SK-N-SH treated with all-trans-retinoic acid at 6 μM for 48 hours (cell line): ENCODE data around the gene DSCAM.

Source experiments
- ATAC-seq: fragments of 200-7000 bp; cut with Tn5 transposase; 3 replicates; pipeline ENCODE4 v1.9.1; 2020; ENCODE audit warnings: mild to moderate bottlenecking, moderate library complexity
- ARNTL ChIP-seq: fragments of 450-650 bp; formaldehyde crosslinking; IDR thresholded peaks from 2 replicates; pipeline ENCODE4 v1.5.0; 2020; ENCODE audit warnings: low read depth, mild to moderate bottlenecking, moderate library complexity, borderline replicate concordance
- BACH2 ChIP-seq: fragments of 250-450 bp; sonication (Bioruptor Pico); IDR thresholded peaks from 2 replicates; pipeline ENCODE4 v1.9.0; 2021; ENCODE audit warnings: mild to moderate bottlenecking, borderline replicate concordance
- CREB5 ChIP-seq: fragments of 250-450 bp; sonication (Bioruptor Pico); IDR thresholded peaks from 2 replicates; pipeline ENCODE4 v1.5.1; 2020; ENCODE audit warnings: low read depth, mild to moderate bottlenecking, moderate library complexity
- CSDC2 ChIP-seq: fragments of 250-450 bp; sonication (Bioruptor Pico); IDR thresholded peaks from 2 replicates; pipeline ENCODE4 v1.5.0; 2020; ENCODE audit warnings: mild to moderate bottlenecking, moderate library complexity
- CSRNP3 ChIP-seq: fragments of 250-450 bp; sonication (Bioruptor Pico); IDR thresholded peaks from 2 replicates; pipeline ENCODE4 v1.5.1; 2021; ENCODE audit warnings: mild to moderate bottlenecking, moderate library complexity
- ESRRG ChIP-seq: fragments of 250-450 bp; sonication (Bioruptor Pico); IDR thresholded peaks from 2 replicates; pipeline ENCODE4 v1.6.1; 2021; ENCODE audit warnings: mild to moderate bottlenecking
- GLIS3 ChIP-seq: fragments of 250-450 bp; sonication (Bioruptor Pico); IDR thresholded peaks from 2 replicates; pipeline ENCODE4 v1.5.0; 2020; ENCODE audit warnings: mild to moderate bottlenecking, moderate library complexity
- ISL1 ChIP-seq: fragments of 250-450 bp; sonication (Bioruptor Pico); IDR thresholded peaks from 2 replicates; pipeline ENCODE4 v2.1.2; 2022; ENCODE audit warnings: mild to moderate bottlenecking, moderate library complexity
- OSR1 ChIP-seq: fragments of 250-450 bp; sonication (Bioruptor Pico); IDR thresholded peaks from 2 replicates; pipeline ENCODE4 v1.8.0; 2022; ENCODE audit warnings: moderate library complexity, mild to moderate bottlenecking, inconsistent platforms
- PATZ1 ChIP-seq: fragments of 250-450 bp; sonication (Bioruptor Pico); IDR thresholded peaks from 2 replicates; pipeline ENCODE4 v1.8.0; 2020; ENCODE audit warnings: mild to moderate bottlenecking, moderate library complexity, borderline replicate concordance
- POU6F1 ChIP-seq: fragments of 250-450 bp; sonication (Bioruptor Pico); IDR thresholded peaks from 2 replicates; pipeline ENCODE4 v1.8.0; 2021; ENCODE audit warnings: low read depth, mild to moderate bottlenecking, moderate library complexity, borderline replicate concordance
- PPARA ChIP-seq: fragments of 250-450 bp; sonication (Bioruptor Pico); IDR thresholded peaks from 2 replicates; pipeline ENCODE4 v1.5.0; 2020; ENCODE audit warnings: mild to moderate bottlenecking, borderline replicate concordance
- RARB ChIP-seq: fragments of 250-450 bp; sonication (Bioruptor Pico); IDR thresholded peaks from 2 replicates; pipeline ENCODE4 v1.8.0; 2021; ENCODE audit warnings: mild to moderate bottlenecking, moderate library complexity
- SNAI2 ChIP-seq: fragments of 250-450 bp; sonication (Bioruptor Pico); IDR thresholded peaks from 2 replicates; pipeline ENCODE4 v1.5.0; 2020; ENCODE audit warnings: mild to moderate bottlenecking, moderate library complexity
- TCF4 ChIP-seq: fragments of 250-450 bp; sonication (Bioruptor Pico); IDR thresholded peaks from 2 replicates; pipeline ENCODE4 v1.8.0; 2021; ENCODE audit warnings: mild to moderate bottlenecking, moderate library complexity, borderline replicate concordance
- TOX ChIP-seq: fragments of 250-450 bp; sonication (Bioruptor Pico); IDR thresholded peaks from 2 replicates; pipeline ENCODE4 v1.8.0; 2021; ENCODE audit warnings: mild to moderate bottlenecking, moderate library complexity, borderline replicate concordance
- TSHZ2 ChIP-seq: fragments of 250-450 bp; sonication (Bioruptor Pico); IDR thresholded peaks from 2 replicates; pipeline ENCODE4 v1.5.0; 2020; ENCODE audit warnings: mild to moderate bottlenecking, moderate library complexity
- ZC3H10 ChIP-seq: fragments of 250-450 bp; sonication (Bioruptor Pico); IDR thresholded peaks from 2 replicates; pipeline ENCODE4 v1.5.1; 2021; ENCODE audit warnings: mild to moderate bottlenecking, moderate library complexity
- ZFP3 ChIP-seq: fragments of 250-450 bp; sonication (Bioruptor Pico); IDR thresholded peaks from 2 replicates; pipeline ENCODE4 v1.5.0; 2020; ENCODE audit warnings: mild to moderate bottlenecking, moderate library complexity
- ZFP30 ChIP-seq: fragments of 450-650 bp; formaldehyde crosslinking; IDR thresholded peaks from 2 replicates; pipeline ENCODE4 v1.5.0; 2022; ENCODE audit warnings: mild to moderate bottlenecking, moderate library complexity
- ZNF565 ChIP-seq: fragments of 450-650 bp; formaldehyde crosslinking; conservative IDR thresholded peaks from 2 replicates; pipeline ENCODE4 v1.5.0; 2020; ENCODE audit warnings: low read depth, mild to moderate bottlenecking, moderate library complexity
- ZNF70 ChIP-seq: fragments of 450-650 bp; formaldehyde crosslinking; IDR thresholded peaks from 2 replicates; pipeline ENCODE4 v1.5.0; 2020; ENCODE audit warnings: mild to moderate bottlenecking, moderate library complexity
- ZNF8 ChIP-seq: fragments of 450-650 bp; formaldehyde crosslinking; IDR thresholded peaks from 2 replicates; pipeline ENCODE4 v1.5.0; 2020; ENCODE audit warnings: mild to moderate bottlenecking, moderate library complexity

DSCAM gene

GRCh38 chr21:40318371-40318770 lies 528.6 kb downstream of the DSCAM start (continued):
- TF ChIP-seq PATZ1 (CRISPR knock-in tag) (no peak), CSRNP3 (no peak), PPARA (no peak), ZFP3 (no peak), ESRRG (CRISPR knock-in tag) (no peak)

GRCh38 chr21:40316104-40316503 lies 530.9 kb downstream of the DSCAM start:
- no peak for ATAC-seq
- TF ChIP-seq POU6F1 (CRISPR knock-in tag) (no peak), TSHZ2 (CRISPR knock-in tag) (no peak), PPARA (no peak), ZNF70 (no peak), BACH2 (no peak), RARB (CRISPR knock-in tag) (no peak), CSRNP3 (no peak), SNAI2 (CRISPR knock-in tag) (no peak), PATZ1 (CRISPR knock-in tag) (no peak), TOX (CRISPR knock-in tag) (no peak), CSDC2 (CRISPR knock-in tag) (no peak), ZFP3 (no peak), OSR1 (no peak), ZFP30 (no peak), ESRRG (CRISPR knock-in tag) (no peak), ZNF565 (CRISPR knock-in tag) (no peak)
- TF ChIP-seq, all 23 proteins: peak for 0

GRCh38 chr21:40315626-40316025 lies 531.3 kb downstream of the DSCAM start:
- ATAC-seq = no peak
- no peak for TF ChIP-seq ARNTL (CRISPR knock-in tag)
- TF ChIP-seq ZFP30 = no peak
- TF ChIP-seq ZNF565 (CRISPR knock-in tag) = no peak
- no peak for TF ChIP-seq OSR1
- no peak for TF ChIP-seq SNAI2 (CRISPR knock-in tag)
- TF ChIP-seq BACH2 = no peak
- no peak for TF ChIP-seq RARB (CRISPR knock-in tag)
- TF ChIP-seq ZC3H10 (CRISPR knock-in tag) = no peak
- no peak for TF ChIP-seq GLIS3 (CRISPR knock-in tag)
- no peak for TF ChIP-seq TCF4 (CRISPR knock-in tag)
- TF ChIP-seq TOX (CRISPR knock-in tag) = no peak
- TF ChIP-seq CSDC2 (CRISPR knock-in tag) = no peak
- TF ChIP-seq CREB5 (CRISPR knock-in tag) = no peak
- TF ChIP-seq ZNF8 (CRISPR knock-in tag) = no peak
- TF ChIP-seq ISL1 = no peak
- no peak for TF ChIP-seq ZNF70
- no peak for TF ChIP-seq PATZ1 (CRISPR knock-in tag)
- TF ChIP-seq, all 23 proteins: peak for 0
